Neural crest cell (in vitro differentiated cells): Measurements from ENCODE around the gene WDR18. TPM values are rescaled to one million over a fixed set of nuclear protein-coding genes. Genes with fewer than 3 reads are reported as not detected.

Experiments
- DNase-seq: peaks from one replicate; pipeline ENCODE4 v3.0.0; 2021; ENCODE audit warnings: low read depth, mixed read lengths, low spot score
- H3K27ac Mint-ChIP-seq: one replicate; pipeline ENCODE4 v1.8.0; 2021; ENCODE audit warnings: mild to moderate bottlenecking, mixed read lengths; ENCODE audit not compliant: unreplicated experiment
- H3K27me3 Mint-ChIP-seq: 2 replicates; pipeline ENCODE4 v1.8.0; 2021; ENCODE audit warnings: low read depth, mild to moderate bottlenecking, mixed read lengths
- H3K36me3 Mint-ChIP-seq: 2 replicates; pipeline ENCODE4 v1.8.0; 2021; ENCODE audit warnings: low read depth, mild to moderate bottlenecking, mixed read lengths
- H3K4me1 Mint-ChIP-seq: 2 replicates; pipeline ENCODE4 v1.8.0; 2021; ENCODE audit warnings: mixed read lengths
- H3K4me3 Mint-ChIP-seq: one replicate; pipeline ENCODE4 v1.8.0; 2021; ENCODE audit warnings: mild to moderate bottlenecking, mixed read lengths
- H3K9me3 Mint-ChIP-seq: 2 replicates; pipeline ENCODE4 v1.8.0; 2021; ENCODE audit warnings: mixed read lengths
- CTCF ChIP-seq: fragments of 200-600 bp; sonication (generic); conservative IDR thresholded peaks from 2 replicates; pipeline ENCODE4 v1.5.0; 2021; ENCODE audit warnings: antibody characterized with exemption, mild to moderate bottlenecking
- total RNA-seq: library from RNA; stranded (reverse); gene quantifications from 2 replicates; pipeline ENCODE4 v1.2.1, GENCODE V29; 2021

WDR18 gene
- total RNA-seq, 1 donor from 2014 or later, result 65.2 TPM

DNA sequence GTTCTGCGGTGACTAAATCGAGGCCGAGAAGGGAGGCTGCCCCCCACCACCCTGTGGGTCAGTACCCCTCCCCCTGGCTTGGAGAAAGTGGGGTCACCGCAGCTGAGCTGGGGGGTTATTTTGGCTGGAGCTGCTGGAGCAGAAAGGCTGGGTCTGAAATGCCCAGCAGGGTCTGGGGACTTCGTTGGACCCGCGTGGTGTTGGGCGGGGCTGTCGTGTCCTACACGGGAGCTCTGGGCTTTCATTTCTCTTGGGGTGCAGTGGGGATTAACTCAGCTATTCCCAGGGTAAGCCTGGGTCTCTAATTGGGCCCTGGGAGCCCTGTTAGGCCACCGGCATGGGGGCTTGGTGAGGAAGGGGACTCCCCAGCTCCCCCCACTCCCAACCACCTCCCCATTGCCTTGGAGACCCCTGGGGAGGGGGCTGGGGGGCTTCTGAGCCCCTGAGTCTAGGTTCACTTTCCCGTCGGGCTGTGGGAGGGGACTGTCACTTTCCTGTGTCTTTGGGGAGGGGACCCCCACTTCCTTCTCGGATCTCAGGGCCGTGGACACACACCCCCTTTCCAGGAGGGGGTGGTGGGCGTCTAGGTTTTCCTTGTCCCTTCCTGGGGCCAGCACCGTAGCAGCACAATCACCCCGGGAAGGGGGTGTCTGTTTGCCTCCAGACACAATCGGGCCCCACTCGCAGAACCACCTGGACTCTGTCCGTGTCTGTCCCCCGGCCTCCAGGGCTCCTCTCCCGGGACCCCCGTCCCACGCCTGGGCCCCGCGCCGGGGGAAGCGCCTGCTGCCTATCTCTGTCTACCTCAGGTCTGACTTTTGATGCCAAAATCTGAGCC, 10.2 kb upstream of the WDR18 start:
- no peak for TF ChIP-seq CTCF
- H3K9me3 Mint-ChIP-seq, result peaks cover 4% of the 10 kb centered on the region
- no peak overlapping the region for H3K27ac Mint-ChIP-seq
- no peak for DNase-seq
- no peak overlapping the region for H3K4me3 Mint-ChIP-seq
- H3K4me1 Mint-ChIP-seq, result no peaks in the 10 kb centered on the region
- H3K36me3 Mint-ChIP-seq, result peaks cover 13% of the 10 kb centered on the region
- H3K27me3 Mint-ChIP-seq, result no peaks in the 10 kb centered on the region

DNA sequence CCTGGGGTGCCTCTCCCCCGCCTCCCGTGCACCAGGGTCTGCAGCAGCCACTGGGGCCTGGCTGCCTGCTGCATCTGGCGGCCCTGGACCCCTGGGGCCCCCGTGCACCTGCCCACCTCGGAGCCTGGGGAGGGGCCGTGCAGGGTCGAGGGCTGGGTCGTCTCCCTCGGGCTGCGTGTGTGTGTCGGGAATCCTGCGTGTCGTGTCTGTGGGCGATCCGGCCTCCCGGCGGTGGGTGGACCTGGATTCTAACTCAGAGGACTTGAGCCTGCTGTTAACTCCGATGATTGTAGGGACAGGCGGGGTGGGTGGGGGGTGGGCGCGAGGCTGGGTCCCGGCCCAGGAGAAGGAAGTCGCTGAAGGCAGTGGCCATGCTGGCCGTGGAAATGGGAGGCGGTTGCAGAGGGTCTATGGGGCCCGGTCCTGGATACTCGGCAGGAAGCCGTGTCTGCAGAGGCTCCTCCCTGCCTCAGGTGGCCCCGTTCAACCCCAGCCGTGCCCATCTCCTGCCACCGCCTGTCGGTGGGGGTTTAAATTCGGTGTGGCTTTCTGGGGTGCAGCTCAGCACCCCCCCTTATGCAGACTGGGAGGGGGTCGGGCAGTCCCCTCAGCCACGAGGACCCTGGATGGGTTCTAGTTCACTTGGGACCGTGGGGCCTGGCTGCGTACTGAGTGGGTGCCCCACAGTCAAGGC, 9.4 kb upstream of the WDR18 start:
- Mint-ChIP-seq H3K27ac (no peak overlapping the region), H3K4me1 (no peaks in the 10 kb centered on the region), H3K9me3 (peaks cover 4% of the 10 kb centered on the region), H3K27me3 (no peaks in the 10 kb centered on the region), H3K36me3 (peaks cover 10% of the 10 kb centered on the region), H3K4me3 (no peak overlapping the region)
- no peak for TF ChIP-seq CTCF
- no peak for DNase-seq

GRCh38 chr19:976476-976875, 7.7 kb upstream of the WDR18 start:
- no peak for TF ChIP-seq CTCF
- DNase-seq, result no peak
- Mint-ChIP-seq H3K27ac (no peak overlapping the region), H3K4me1 (peaks cover 8% of the 10 kb centered on the region), H3K9me3 (no peaks in the 10 kb centered on the region), H3K27me3 (peaks cover 3% of the 10 kb centered on the region), H3K36me3 (peaks cover 4% of the 10 kb centered on the region), H3K4me3 (no peak overlapping the region)

DNA sequence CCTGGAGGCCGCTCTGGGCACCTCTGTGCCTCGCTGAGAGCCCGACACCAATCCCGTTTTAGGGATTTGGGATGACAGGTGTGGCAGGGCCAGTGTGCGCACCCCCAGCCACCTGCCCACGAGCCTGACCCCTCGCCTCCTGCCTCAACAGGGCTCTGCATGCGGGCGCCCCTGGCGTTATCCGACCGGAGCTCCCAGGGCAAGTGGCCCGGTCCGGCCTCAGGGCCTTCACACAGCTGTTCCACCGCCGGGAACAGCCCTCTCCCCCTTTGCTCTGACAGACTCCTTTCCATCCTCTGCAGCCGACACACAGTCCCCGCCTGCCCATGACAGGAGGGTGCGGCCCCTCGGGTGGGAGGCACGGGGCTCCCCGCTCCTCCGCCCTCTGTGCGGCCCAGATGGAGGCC, 7.1 kb upstream of the WDR18 start:
- H3K9me3 Mint-ChIP-seq, result no peaks in the 10 kb centered on the region
- no peak for TF ChIP-seq CTCF
- H3K4me1 Mint-ChIP-seq, result peaks cover 8% of the 10 kb centered on the region
- no peak overlapping the region for H3K4me3 Mint-ChIP-seq
- peaks cover 3% of the 10 kb centered on the region for H3K27me3 Mint-ChIP-seq
- no peak for DNase-seq
- no peak overlapping the region for H3K27ac Mint-ChIP-seq
- peaks cover 4% of the 10 kb centered on the region for H3K36me3 Mint-ChIP-seq

- no peak overlapping the region for H3K4me3 Mint-ChIP-seq
- no peak for DNase-seq
- TF ChIP-seq CTCF, result no peak
- no peak overlapping the region for H3K27ac Mint-ChIP-seq
- H3K9me3 Mint-ChIP-seq, result no peaks in the 10 kb centered on the region
- no peaks in the 10 kb centered on the region for H3K36me3 Mint-ChIP-seq
- H3K4me1 Mint-ChIP-seq, result peaks cover 10% of the 10 kb centered on the region
- peaks cover 3% of the 10 kb centered on the region for H3K27me3 Mint-ChIP-seq
Measured at GRCh38 chr19:979318-979741, 4.8 kb upstream of the WDR18 start.
